Right ventricle myocardium superior (tissue), 1 donor: ENCODE data around the gene CYB5R4. TPM values are rescaled to one million over a fixed set of nuclear protein-coding genes. Genes with fewer than 3 reads are reported as not detected.
A peak's percentile ranks its signal among the peaks of the same experiment; 100 is the strongest.

Experiments used
- ATAC-seq: fragments of 200-7000 bp; cut with Tn5 transposase; one replicate; pipeline ENCODE4 v1.9.1; 2020; ENCODE audit warnings: mild to moderate bottlenecking; ENCODE audit not compliant: poor library complexity
- DNase-seq: peaks from one replicate; pipeline ENCODE4 v3.0.0-alpha.2; 2020
- intact Hi-C: fragments of 100-400 bp; cut with DNase I; formaldehyde crosslinking; loops from one replicate; pipeline ENCODE4 v1.11.2; 2022
- total RNA-seq: library from RNA; stranded (reverse); fragmentation: NEBNext Ultra II Directional; extraction: Animal tissue kit (Norgen Biotek cat#: 25700); gene quantifications from one replicate; pipeline ENCODE4 v1.2.1, GENCODE V29; 2021
- donor health status: DM: no; HTN: yes; CAD: no; lungs with severe emphysema.

The CYB5R4 gene
- total RNA-seq, 1 donor from 2014 or later = 13.2 TPM

DNA sequence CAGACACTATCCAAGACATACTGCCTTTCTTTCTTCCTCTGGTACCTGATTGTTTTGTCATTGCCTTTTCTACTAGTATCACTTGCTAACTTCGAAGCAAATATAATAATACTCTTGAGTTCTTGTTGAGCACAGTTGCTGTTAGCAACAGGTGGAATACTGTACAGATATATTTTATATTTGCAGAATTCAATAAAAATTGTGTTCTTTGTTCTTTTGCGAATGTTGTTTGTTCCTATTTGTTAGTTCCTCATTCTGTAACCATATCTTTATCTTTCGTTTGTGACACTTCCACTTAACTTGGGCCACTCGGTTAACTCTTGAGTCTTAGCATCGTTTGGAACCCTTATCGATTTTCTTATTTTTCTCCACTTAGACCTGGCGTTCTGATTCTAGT is 868 bp downstream of the CYB5R4 start:
- ATAC-seq = no peak
- DNase-seq = no peak
- intact Hi-C loops = no loop called here

- intact Hi-C loops = no loop called here
These were observed 1.4 kb downstream of the CYB5R4 start for GRCh38 chr6:83860782-83861495.

GRCh38 chr6:83862776-83863471 is 3.4 kb downstream of the CYB5R4 start:
- DNase-seq = no peak
- intact Hi-C loops = no loop called here
- ATAC-seq = no peak

More at GRCh38 chr6:83860782-83861495, 1.4 kb downstream of the CYB5R4 start:
- ATAC-seq = no peak
- no peak for DNase-seq

DNA sequence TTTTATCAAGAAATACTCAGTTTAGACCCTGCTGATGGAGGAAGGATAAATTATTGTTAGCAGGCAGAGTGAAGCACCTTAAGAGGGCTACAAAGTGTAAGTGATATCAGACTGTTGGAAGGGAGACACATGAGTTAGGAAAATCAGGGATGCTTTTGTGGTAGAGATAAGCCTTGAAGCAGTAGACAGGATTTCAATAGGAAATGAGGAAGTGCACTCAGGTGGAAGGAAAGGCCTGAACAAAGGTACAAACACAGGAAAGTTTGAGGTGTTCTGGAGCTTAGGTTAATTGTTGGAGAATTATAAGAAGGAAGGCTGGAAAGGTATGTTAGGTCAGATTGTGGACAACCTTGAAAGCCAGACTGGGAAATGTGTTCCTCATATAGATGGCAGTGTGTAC is 7.6 kb downstream of the CYB5R4 start:
- ATAC-seq (no peak), DNase-seq (no peak)
- intact Hi-C loops = no loop called here

DNA sequence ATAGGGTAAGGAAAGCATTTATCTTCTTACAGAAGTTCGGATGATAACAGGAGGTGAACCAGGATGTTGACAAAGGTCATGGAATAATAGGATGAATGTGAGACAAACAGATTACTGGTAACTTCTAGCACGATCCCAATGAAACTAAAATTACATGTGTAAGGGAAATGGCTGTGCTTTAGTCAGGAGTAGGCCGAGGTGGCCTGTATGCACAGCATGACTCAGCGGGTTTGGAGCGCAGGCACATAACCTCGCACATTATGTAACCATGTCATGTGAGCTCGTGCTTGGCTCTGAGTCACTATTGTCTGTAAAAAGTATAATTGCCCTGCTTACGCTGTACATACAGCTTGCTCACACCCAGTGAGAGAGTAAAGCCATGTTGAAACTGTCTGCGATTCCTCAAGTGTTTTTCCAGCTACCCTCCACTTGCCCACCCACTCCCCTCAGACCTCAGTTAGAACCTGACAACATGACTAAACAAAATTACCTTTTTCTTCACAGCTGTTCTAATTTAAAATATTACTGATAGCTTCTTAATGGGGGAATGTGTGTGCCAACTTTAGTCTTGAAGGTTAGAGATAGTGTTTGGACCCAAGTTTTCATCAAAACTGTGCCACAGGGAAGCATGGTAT is 8.2 kb downstream of the CYB5R4 start:
- peak; percentile 56 for DNase-seq
- intact Hi-C loops = no loop called here
- peak; percentile 64 for ATAC-seq

GRCh38 chr6:83868639-83869038 is 9.2 kb downstream of the CYB5R4 start:
- intact Hi-C loops = no loop called here
- DNase-seq = no peak
- ATAC-seq = no peak

DNA sequence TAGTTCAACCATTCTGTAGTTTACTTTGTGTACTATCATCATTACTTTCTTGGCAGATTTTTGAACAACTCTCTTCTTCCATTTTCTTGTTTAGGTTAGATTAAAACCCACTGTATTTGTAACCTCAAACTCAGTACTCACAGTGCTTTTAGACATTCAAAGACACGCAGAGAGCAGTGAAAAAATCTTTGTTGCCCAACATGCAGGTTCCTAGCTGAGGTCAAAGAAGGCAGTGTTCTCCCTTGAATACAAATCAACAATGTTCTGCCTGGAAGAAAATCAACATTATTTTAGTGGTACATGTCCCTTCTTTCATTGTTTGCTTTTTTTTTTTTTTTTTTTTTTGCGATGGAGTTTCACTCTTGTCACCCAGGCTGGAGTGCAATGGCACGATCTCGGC is 11.2 kb downstream of the CYB5R4 start:
- ATAC-seq = no peak
- intact Hi-C loops = no loop called here
- no peak for DNase-seq

- no peak for DNase-seq
- intact Hi-C loops = no loop called here
- ATAC-seq = no peak
These were observed 13.1 kb downstream of the CYB5R4 start for GRCh38 chr6:83872386-83873118.

DNA sequence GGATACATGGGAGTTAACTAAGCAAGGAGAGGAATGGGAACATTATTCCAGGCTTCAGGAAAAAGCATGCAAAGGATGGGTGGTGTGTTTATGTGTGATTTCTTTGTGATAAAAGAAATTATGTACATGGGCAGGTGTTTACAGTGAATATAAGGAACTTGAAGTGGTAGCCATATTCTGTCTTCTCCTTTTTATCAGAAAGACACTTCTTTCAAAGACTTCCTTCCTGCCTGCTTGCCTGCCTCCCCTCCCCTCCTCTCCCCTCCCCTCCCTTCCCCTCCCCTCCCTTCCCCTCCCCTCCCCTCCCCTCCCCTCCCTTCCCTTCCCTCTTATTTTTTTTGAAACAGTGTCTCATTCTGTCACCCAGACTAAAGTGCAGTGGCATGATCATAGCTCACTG is 14.4 kb downstream of the CYB5R4 start:
- intact Hi-C loops = no loop called here
- DNase-seq (no peak), ATAC-seq (no peak)

DNA sequence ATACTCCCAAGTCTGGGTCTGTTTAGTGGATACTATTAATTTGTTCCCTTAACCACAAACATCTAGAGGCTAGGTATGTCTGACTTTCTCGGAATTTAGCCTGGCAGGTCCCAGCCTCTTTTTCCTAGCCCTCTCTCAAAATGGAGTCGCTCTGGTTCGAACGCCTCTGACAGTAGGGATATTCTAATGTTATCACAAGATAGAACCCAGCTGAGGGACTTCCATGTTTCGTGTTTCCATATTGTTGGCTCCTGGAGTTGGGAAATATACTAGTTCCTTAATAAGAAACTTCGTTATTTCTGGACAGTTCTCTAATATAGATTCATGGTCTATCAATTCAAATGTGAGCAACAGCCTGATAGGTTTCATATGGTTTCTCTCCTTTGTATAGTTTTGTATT is 16.4 kb downstream of the CYB5R4 start:
- intact Hi-C loops = no loop called here

GRCh38 chr6:83878902-83879644 is 19.6 kb downstream of the CYB5R4 start:
- intact Hi-C loops = no loop called here
- no peak for DNase-seq
- no peak for ATAC-seq

More for the DNA sequence above, 16.4 kb downstream of the CYB5R4 start:
- ATAC-seq = no peak
- no peak for DNase-seq

- DNase-seq = no peak
- intact Hi-C loops = loop anchor here (5.0 kb wide), 1 partner anchor 338 kb away; no protein-coding TSS in a partner anchor
- ATAC-seq = no peak
These were observed 20.3 kb downstream of the CYB5R4 start for GRCh38 chr6:83879746-83880145.

DNA sequence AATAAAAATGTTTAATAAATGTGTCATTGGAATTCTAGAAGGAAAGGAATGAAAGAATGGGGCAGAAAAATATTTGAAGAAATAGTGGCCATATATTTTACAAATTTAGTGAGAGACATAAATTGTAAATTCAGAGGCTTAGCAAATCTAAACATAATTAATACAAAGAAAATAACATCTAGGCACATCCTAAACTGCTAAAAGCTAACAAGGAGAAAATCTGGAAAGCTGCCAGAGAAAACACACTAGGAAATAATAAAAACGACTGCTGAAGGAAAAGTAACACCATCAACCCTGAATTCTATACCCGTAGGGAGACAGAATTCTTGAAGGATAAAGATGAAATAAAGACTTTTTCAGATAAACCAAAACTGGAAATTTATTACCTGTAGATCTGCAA is 23.8 kb downstream of the CYB5R4 start:
- DNase-seq (no peak), ATAC-seq (no peak)
- intact Hi-C loops = loop anchor here (5.0 kb wide), 1 partner anchor 334 kb away; no protein-coding TSS in a partner anchor

DNA sequence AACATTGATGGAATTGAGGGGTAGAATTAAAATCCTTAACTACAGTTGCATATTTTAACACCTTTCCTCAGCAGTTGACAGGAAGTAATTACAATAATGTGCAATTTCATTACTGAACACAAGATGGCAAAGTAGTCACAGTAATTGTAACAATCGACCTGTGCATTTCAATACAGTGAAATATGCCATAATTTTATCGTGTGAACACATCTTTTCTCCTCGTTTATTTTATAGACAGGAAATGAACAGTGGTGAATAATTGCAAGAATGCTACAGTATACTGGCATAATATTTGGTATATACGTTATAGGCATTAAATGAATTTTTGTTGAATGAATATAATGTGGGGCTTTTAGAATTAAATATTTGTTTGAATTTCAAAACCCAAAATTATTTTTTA is 25.0 kb downstream of the CYB5R4 start:
- intact Hi-C loops = loop anchor here (5.0 kb wide), 1 partner anchor 333 kb away; no protein-coding TSS in a partner anchor
- peak; percentile 67 for ATAC-seq
- no peak for DNase-seq

DNA sequence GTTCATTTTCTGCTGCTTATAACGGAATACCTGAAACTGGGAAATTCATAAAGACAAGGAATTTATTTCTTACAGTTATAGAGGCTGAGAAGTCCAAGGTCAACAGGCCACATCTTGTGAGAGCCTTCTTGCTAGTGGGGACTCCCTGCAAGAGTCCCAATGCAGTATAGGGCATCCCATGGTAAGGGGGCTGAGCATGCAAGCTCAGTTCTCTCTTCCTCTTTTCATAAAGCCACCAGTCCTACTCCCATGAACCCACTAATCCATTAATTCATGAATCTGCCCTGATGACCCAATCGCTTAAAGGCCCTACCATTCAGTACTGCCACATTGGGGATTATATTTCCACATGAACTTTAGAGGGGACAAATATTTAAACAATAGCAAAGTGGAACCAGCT is 26.5 kb downstream of the CYB5R4 start:
- intact Hi-C loops = no loop called here
- no peak for DNase-seq
- no peak for ATAC-seq

DNA sequence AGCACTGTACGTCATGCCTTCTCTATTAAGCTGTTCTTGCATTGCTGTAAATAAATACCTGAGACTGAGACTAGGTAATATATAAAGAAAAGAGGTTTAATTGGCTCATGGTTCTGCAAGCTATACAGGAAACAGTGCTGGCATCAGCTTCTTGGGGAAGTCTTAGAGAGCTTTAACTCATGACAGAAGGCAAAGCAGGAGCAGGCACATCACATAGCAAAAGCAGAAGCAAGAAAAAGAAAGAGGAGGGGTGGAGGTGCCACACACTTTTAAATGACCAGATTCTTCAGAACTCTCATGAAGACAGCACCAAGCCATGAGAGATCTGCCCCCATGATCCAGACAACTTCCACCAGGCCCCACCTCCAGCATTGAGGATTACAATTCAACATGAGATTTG is 30.1 kb downstream of the CYB5R4 start:
- intact Hi-C loops = no loop called here
- DNase-seq = no peak

DNA sequence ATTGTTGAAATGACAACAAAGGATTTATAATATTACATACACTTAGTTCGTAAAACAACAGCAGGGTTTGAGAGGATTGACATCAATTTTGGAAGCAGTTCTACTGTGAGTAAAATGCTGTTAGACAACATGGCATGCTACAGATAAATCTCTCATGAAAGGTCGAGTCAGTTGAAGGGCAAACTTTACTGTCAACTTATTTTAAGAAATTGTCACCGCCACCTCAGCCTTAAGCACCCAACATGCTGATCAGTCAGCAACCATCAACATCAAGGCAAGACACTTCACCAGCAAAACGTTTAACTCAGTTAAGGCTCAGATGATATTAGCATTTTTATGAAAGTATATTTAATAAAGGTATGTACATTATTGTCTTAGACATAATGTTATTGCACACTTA is 31.0 kb downstream of the CYB5R4 start:
- intact Hi-C loops = no loop called here
- ATAC-seq (peak; percentile 80), DNase-seq (no peak)

More for the DNA sequence above, 30.1 kb downstream of the CYB5R4 start:
- ATAC-seq = no peak

DNA sequence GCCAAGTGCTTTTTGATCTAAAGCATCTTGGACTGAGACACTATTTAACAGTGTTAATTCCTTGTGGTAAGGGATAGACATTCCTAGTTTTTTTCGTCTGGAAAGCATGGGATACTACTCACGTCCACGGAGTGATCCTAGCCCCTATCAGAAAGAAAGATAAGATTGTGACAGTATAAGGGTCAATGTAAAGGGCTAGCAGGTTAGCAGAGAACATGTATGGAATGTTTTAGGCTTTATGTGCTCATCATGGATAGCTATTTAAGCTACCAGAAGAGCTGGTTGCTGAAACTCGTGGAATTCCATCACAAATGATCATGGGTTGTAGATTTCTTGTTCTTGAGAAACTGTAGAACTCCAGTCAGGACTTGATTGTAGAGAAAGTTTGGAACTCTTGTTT is 32.1 kb downstream of the CYB5R4 start:
- intact Hi-C loops = no loop called here

More for the DNA sequence above, 32.1 kb downstream of the CYB5R4 start:
- DNase-seq (no peak), ATAC-seq (no peak)
